ENCODE data around the gene KCNN3. TPM values are rescaled to one million over a fixed set of nuclear protein-coding genes. Genes with fewer than 3 reads are reported as not detected.

KCNN3 gene
- total RNA-seq, 4 donors from 2014 or later = 0.21 to 0.78 (median 0.26) TPM

DNA sequence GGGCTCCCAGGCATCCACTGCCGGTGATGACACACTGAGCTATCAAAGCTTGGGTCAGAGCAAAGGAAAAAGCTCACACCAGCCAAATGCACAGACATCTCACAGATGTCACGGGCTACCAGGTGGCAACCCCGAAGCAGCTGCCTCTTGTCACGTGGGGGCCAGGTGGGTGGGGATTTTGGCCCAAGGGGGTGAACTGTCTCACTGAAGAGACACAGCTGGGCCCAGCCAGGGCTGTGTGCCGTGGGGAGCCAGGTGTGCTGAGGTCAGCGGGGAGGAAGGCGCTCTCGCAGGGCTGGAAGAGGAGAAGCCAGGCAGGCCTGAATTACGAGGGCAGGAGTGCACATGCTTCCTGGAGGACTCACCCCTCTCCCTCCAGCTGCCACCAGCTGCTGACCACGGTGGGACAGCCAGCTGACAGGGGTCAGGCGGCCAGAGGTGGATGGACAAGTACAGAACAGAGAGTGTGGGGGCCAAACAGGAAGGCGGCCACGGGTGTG, 32.4 kb downstream of the KCNN3 start:
- DNase-seq (ENCODE audit: low spot score in 2 of 2) = no peak
- WGBS, 2 donors = 65 to 71% methylated on average over 13 of the region's 13 CpGs
- no peaks in the 10 kb centered on the region for H3K9me3 ChIP-seq
- no peak overlapping the region for H3K4me3 ChIP-seq
- no peak for TF ChIP-seq POLR2A (IDR thresholded peaks at IDR 0.05)
- H3K36me3 ChIP-seq = no peaks in the 10 kb centered on the region
- H3K4me1 ChIP-seq = no peaks in the 10 kb centered on the region
- peaks cover 0 to 3% of the 10 kb centered on the region in 2 donors for H3K27me3 ChIP-seq
- H3K27ac ChIP-seq = no peak overlapping the region

GRCh38 chr1:154837034-154837671, 32.9 kb downstream of the KCNN3 start:
- no peak for DNase-seq (ENCODE audit: low spot score in 2 of 2)
- H3K4me3 ChIP-seq = no peak overlapping the region
- no peak for TF ChIP-seq CTCF (IDR thresholded peaks at IDR 0.05)
- TF ChIP-seq EP300 (IDR thresholded peaks at IDR 0.05) = no peak
- H3K36me3 ChIP-seq = no peaks in the 10 kb centered on the region
- H3K9me3 ChIP-seq = no peaks in the 10 kb centered on the region
- H3K27me3 ChIP-seq = peaks cover 0 to 3% of the 10 kb centered on the region in 2 donors
- no peak overlapping the region for H3K27ac ChIP-seq
- no peaks in the 10 kb centered on the region for H3K4me1 ChIP-seq
- 75 to 78% methylated on average over 13 of the region's 13 CpGs for WGBS, 2 donors

DNA sequence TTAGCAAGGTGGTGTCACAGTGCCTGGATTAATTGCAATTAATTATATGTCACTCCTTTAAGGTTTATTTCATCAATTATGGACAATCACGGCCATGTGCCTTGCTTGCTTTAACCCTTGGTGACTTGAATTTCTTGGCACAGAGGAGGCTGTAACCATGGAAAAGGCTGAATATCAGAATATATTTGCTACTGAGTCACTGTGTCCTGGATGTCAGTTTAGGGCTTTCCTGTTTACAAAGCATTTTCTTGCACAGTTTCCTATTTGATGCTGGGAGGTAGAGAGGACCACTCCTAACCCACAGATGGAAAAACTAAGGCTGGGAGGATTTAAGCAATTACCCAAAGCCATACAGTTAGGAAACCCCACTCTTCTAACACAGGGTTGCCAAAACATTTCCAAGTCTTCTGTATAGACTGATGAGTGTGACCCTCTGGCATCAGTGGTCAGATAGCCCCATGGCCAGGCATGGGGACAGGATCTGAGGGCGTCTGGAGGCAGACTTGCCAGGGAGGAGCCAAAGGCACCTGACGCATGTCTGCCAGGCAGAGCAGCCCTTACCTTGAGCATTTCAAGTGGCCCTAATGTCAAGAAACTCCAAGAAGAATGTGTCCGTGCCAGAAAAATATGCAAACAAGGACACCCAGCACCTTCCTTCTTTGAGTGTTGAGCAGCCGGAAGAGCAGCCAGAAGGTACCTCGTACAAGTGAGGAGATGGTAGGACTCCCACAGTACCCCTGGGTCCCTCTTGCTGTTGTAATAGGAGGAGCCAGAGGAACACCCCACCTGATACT, 34.4 kb downstream of the KCNN3 start:
- Histone ChIP-seq H3K27ac (no peak overlapping the region), H3K36me3 (no peaks in the 10 kb centered on the region), H3K4me3 (no peak overlapping the region), H3K27me3 (peaks cover 0 to 3% of the 10 kb centered on the region in 2 donors), H3K9me3 (no peaks in the 10 kb centered on the region), H3K4me1 (no peaks in the 10 kb centered on the region)
- TF ChIP-seq EP300 (IDR thresholded peaks at IDR 0.05) (no peak), POLR2A (IDR thresholded peaks at IDR 0.05) (no peak), CTCF (IDR thresholded peaks at IDR 0.05) (no peak)
- DNase-seq (ENCODE audit: low spot score in 2 of 2) = no peak
- WGBS, 2 donors = 69 to 82% methylated on average over 6 of the region's 6 CpGs

GRCh38 chr1:154833841-154834240, 36.2 kb downstream of the KCNN3 start:
- Histone ChIP-seq H3K27me3 (peaks cover 0 to 3% of the 10 kb centered on the region in 2 donors), H3K27ac (no peak overlapping the region), H3K36me3 (no peaks in the 10 kb centered on the region), H3K4me3 (no peak overlapping the region), H3K9me3 (no peaks in the 10 kb centered on the region), H3K4me1 (no peaks in the 10 kb centered on the region)
- no peak for TF ChIP-seq CTCF (IDR thresholded peaks at IDR 0.05)
- TF ChIP-seq POLR2A (IDR thresholded peaks at IDR 0.05) = no peak
- TF ChIP-seq EP300 (IDR thresholded peaks at IDR 0.05) = no peak
- 78 to 80% methylated on average over 5 of the region's 5 CpGs for WGBS, 2 donors
- DNase-seq (ENCODE audit: low spot score in 2 of 2) = no peak

GRCh38 chr1:154833209-154833608, 36.9 kb downstream of the KCNN3 start:
- Histone ChIP-seq H3K36me3 (no peaks in the 10 kb centered on the region), H3K4me3 (no peak overlapping the region), H3K9me3 (no peaks in the 10 kb centered on the region), H3K27me3 (peaks cover 0 to 3% of the 10 kb centered on the region in 2 donors), H3K27ac (no peak overlapping the region), H3K4me1 (no peaks in the 10 kb centered on the region)
- 87 to 90% methylated on average over 9 of the region's 9 CpGs for WGBS, 2 donors
- no peak for DNase-seq (ENCODE audit: low spot score in 2 of 2)
- TF ChIP-seq EP300 (IDR thresholded peaks at IDR 0.05) (no peak), CTCF (IDR thresholded peaks at IDR 0.05) (no peak), POLR2A (IDR thresholded peaks at IDR 0.05) (no peak)
